K562 (cell line): Measurements from ENCODE around the gene IFTAP. TPM values are rescaled to one million over a fixed set of nuclear protein-coding genes. Genes with fewer than 3 reads are reported as not detected.

ENCODE experiments used
- ARNT ChIP-seq, 2 experiments: fragments of 450-650 bp; IDR thresholded peaks; 2 replicates each; pipeline ENCODE4 v1.6.1; 2016; ENCODE audit warnings: mild to moderate bottlenecking in 1 of 2
- FOXP1 ChIP-seq: sonication (generic); formaldehyde crosslinking; IDR thresholded peaks from 2 replicates; pipeline ENCODE4 v1.8.0; 2022; ENCODE audit warnings: mild to moderate bottlenecking, missing genetic modification reagents
- GMEB1 ChIP-seq: fragments of 250-450 bp; sonication (Bioruptor Pico); IDR thresholded peaks from 2 replicates; pipeline ENCODE4 v1.4.0; 2020; ENCODE audit warnings: mild to moderate bottlenecking
- JUN ChIP-seq, 2 experiments: sonication (generic) in 1 of 2; formaldehyde crosslinking in 1 of 2; IDR thresholded peaks; 2 replicates each; pipeline versions ENCODE4 v1.6.1 to v1.8.0; 2012 to 2022; ENCODE audit warnings: borderline replicate concordance in 2 of 2, mild to moderate bottlenecking in 2 of 2, improper control_type of control experiment in 1 of 2, low read depth in 1 of 2, low read length in 1 of 2, missing genetic modification reagents in 1 of 2
- MAFG ChIP-seq: fragments of 450-650 bp; conservative IDR thresholded peaks from 2 replicates; pipeline ENCODE4 v1.6.1; 2016; ENCODE audit warnings: missing genetic modification characterization, missing compliant biosample characterization
- NBN ChIP-seq: fragments of 450-650 bp; IDR thresholded peaks from 2 replicates; pipeline ENCODE4 v1.6.1; 2016; ENCODE audit warnings: low read depth, mild to moderate bottlenecking
- SMAD4 ChIP-seq: fragments of 250-450 bp; sonication (Bioruptor Pico); conservative IDR thresholded peaks from 2 replicates; pipeline ENCODE4 v1.8.0; 2021; ENCODE audit warnings: inconsistent platforms, mild to moderate bottlenecking, moderate library complexity
- SP1 ChIP-seq: sonication (generic); formaldehyde crosslinking; IDR thresholded peaks from 2 replicates; pipeline ENCODE4 v1.8.1; 2022; ENCODE audit warnings: mild to moderate bottlenecking, missing genetic modification reagents
- ZNF318 ChIP-seq, 2 experiments: fragments of 450-650 bp; IDR thresholded peaks; 2 replicates each; pipeline ENCODE4 v1.6.1; 2016; ENCODE audit warnings: mild to moderate bottlenecking in 2 of 2, borderline replicate concordance in 1 of 2, low read depth in 1 of 2, moderate library complexity in 1 of 2
- polyA plus RNA-seq, 8 experiments: library from polyadenylated mRNA; depleted of rRNA in 4 of 8; stranded (reverse) in 5 of 8; unstranded in 3 of 8; fragments of >200 nt; fragmentation: Nextera tagmentation in 2 of 8; fragmentation: Illumina TruSeq in 1 of 8; extraction: Ambion mirVana in 2 of 8; extraction: Trizol in 1 of 8; gene quantifications; 2 replicates each; pipeline versions ENCODE4 v1.2.1 to v1.2.3, GENCODE V29; 2011 to 2014; ENCODE audit warnings: inconsistent platforms in 1 of 8, missing spikeins in 1 of 8
- total RNA-seq, 7 experiments: library from RNA; depleted of rRNA in 6 of 7; stranded (reverse); fragments of >200 nt in 6 of 7; fragmentation: Illumina TruSeq in 2 of 7; extraction: Trizol in 2 of 7; gene quantifications; 2 replicates each; pipeline versions ENCODE4 v1.2.1 to v1.2.3, GENCODE V29; 2011 to 2021; ENCODE audit warnings: low replicate concordance in 1 of 7
- TF ChIP-seq, protein P1 (sequence below): fragments of 250-450 bp; sonication (Bioruptor Pico); IDR thresholded peaks from 2 replicates; pipeline ENCODE4 v1.5.0; 2021; ENCODE audit warnings: mild to moderate bottlenecking, borderline replicate concordance
- TF ChIP-seq, protein P2 (sequence below), 2 experiments: IDR thresholded peaks; 2 replicates each; pipeline ENCODE4 v1.6.1; 2012; ENCODE audit warnings: improper control_type of control experiment in 2 of 2, low read depth in 2 of 2, low read length in 2 of 2, borderline replicate concordance in 1 of 2

IFTAP gene
- total and polyA plus RNA-seq, 9 of the 15 experiments (the other 6 are each of a cell fraction or from before 2014, with no cell fraction given) = 9.2 to 30.0 (median 17.0) TPM

GRCh38 chr11:36696550-36696949 lies 102.2 kb downstream of the IFTAP start (continued):
- TF ChIP-seq, protein P1, sequence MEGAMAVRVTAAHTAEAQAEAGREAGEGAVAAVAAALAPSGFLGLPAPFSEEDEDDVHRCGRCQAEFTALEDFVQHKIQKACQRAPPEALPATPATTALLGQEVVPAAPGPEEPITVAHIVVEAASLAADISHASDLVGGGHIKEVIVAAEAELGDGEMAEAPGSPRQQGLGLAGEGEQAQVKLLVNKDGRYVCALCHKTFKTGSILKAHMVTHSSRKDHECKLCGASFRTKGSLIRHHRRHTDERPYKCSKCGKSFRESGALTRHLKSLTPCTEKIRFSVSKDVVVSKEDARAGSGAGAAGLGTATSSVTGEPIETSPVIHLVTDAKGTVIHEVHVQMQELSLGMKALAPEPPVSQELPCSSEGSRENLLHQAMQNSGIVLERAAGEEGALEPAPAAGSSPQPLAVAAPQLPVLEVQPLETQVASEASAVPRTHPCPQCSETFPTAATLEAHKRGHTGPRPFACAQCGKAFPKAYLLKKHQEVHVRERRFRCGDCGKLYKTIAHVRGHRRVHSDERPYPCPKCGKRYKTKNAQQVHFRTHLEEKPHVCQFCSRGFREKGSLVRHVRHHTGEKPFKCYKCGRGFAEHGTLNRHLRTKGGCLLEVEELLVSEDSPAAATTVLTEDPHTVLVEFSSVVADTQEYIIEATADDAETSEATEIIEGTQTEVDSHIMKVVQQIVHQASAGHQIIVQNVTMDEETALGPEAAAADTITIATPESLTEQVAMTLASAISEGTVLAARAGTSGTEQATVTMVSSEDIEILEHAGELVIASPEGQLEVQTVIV = no peak
- TF ChIP-seq, protein P2, sequence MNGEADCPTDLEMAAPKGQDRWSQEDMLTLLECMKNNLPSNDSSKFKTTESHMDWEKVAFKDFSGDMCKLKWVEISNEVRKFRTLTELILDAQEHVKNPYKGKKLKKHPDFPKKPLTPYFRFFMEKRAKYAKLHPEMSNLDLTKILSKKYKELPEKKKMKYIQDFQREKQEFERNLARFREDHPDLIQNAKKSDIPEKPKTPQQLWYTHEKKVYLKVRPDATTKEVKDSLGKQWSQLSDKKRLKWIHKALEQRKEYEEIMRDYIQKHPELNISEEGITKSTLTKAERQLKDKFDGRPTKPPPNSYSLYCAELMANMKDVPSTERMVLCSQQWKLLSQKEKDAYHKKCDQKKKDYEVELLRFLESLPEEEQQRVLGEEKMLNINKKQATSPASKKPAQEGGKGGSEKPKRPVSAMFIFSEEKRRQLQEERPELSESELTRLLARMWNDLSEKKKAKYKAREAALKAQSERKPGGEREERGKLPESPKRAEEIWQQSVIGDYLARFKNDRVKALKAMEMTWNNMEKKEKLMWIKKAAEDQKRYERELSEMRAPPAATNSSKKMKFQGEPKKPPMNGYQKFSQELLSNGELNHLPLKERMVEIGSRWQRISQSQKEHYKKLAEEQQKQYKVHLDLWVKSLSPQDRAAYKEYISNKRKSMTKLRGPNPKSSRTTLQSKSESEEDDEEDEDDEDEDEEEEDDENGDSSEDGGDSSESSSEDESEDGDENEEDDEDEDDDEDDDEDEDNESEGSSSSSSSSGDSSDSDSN (IDR thresholded peaks at IDR 0.05; ENCODE audit: borderline replicate concordance in 1 of 2, low read depth in 2 of 2, low read length in 2 of 2) = no peak
- TF ChIP-seq ARNT (IDR thresholded peaks at IDR 0.05) = no peak
- no peak for TF ChIP-seq ZNF318 (IDR thresholded peaks at IDR 0.05; ENCODE audit: borderline replicate concordance in 1 of 2, low read depth in 1 of 2)
- TF ChIP-seq SMAD4 (CRISPR knock-in tag) = no peak
- TF ChIP-seq MAFG (tag) = no peak
- TF ChIP-seq JUN (IDR thresholded peaks at IDR 0.05; ENCODE audit: borderline replicate concordance, low read depth, low read length) = no peak
- no peak for TF ChIP-seq JUN (CRISPR knock-in tag; IDR thresholded peaks at IDR 0.05; ENCODE audit: borderline replicate concordance)
- TF ChIP-seq NBN = no peak
- TF ChIP-seq FOXP1 (CRISPR knock-in tag) = no peak
- no peak for TF ChIP-seq GMEB1
- no peak for TF ChIP-seq SP1
